Activated CD4-positive, alpha-beta T cell treated with anti-CD3 and anti-CD28 coated beads, Interleukin-2, amount 10 ng/mL, durations not matched to agents 24 days and 14 days (primary cell): ENCODE data around the gene LRWD1. TPM values are rescaled to one million over a fixed set of nuclear protein-coding genes. Genes with fewer than 3 reads are reported as not detected.
A peak's percentile ranks its signal among the peaks of the same experiment; 100 is the strongest.
"Not testable (repeated sequence)": the region's sequence is repeated elsewhere in the genome, so short reads cannot be mapped to it uniquely, and the experiment has no call there.

ENCODE experiments used
- DNase-seq: peaks from one replicate; pipeline ENCODE4 v3.0.0; 2022
- H3K27ac Mint-ChIP-seq: one replicate; pipeline ENCODE4 v1.8.0; 2022; ENCODE audit warnings: mild to moderate bottlenecking, mixed read lengths
- H3K27me3 Mint-ChIP-seq: one replicate; pipeline ENCODE4 v1.8.0; 2022; ENCODE audit warnings: mixed read lengths
- H3K36me3 Mint-ChIP-seq: one replicate; pipeline ENCODE4 v1.8.0; 2022; ENCODE audit warnings: low read depth, mild to moderate bottlenecking, mixed read lengths
- H3K4me1 Mint-ChIP-seq: one replicate; pipeline ENCODE4 v1.8.0; 2021; ENCODE audit warnings: mixed read lengths
- H3K4me3 Mint-ChIP-seq: one replicate; pipeline ENCODE4 v1.8.0; 2022; ENCODE audit warnings: mild to moderate bottlenecking, moderate library complexity, mixed read lengths
- H3K9me3 Mint-ChIP-seq: one replicate; pipeline ENCODE4 v1.8.0; 2021; ENCODE audit warnings: mixed read lengths
- intact Hi-C: fragments of 100-400 bp; cut with micrococcal nuclease; formaldehyde crosslinking; loops from one replicate; pipeline ENCODE4 v1.15.1; 2023
- total RNA-seq: library from RNA; stranded (reverse); gene quantifications from 2 replicates; pipeline ENCODE4 v1.2.3, GENCODE V29; 2022

The LRWD1 gene
- total RNA-seq, 1 donor from 2014 or later, result 32.4 TPM

DNA sequence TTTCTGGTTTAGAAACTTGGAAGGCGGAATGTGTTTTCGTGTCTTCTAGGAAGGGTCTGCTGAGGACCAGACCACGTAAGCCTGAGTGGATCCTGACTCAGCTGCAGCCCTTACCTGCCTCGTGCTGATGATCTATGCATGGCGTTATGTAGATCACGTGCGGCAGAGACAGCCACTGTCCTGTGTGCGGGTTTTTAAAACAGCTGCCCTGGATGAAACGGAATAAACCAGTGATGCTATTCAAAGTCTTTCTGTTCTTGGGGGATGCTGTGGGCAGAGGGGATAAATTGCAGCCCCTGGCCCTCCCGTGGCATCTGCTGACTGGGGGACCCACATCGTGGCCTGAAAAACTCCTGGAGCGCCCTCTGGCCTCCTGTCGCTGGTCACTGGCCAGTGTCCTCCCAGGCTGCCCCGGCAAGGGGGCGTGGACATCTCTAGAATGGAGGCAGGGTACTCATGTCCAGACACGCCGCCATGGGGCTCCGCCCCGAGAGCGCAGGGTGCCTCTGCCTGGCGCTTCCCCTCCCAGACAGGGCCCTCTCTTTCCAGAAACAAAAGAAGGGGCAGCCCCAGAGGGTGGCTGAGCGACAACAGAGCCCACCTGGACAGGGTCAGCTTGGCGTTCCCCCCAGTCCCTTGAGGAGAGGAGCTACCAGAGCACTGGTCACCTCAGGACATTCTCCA is 13.3 kb upstream of the LRWD1 start:
- H3K4me1 Mint-ChIP-seq, result no peaks in the 10 kb centered on the region
- no peaks in the 10 kb centered on the region for H3K9me3 Mint-ChIP-seq
- DNase-seq, result no peak
- H3K27ac Mint-ChIP-seq, result no peak overlapping the region
- intact Hi-C loops, result no loop called here
- H3K4me3 Mint-ChIP-seq, result no peak overlapping the region
- peaks cover 16% of the 10 kb centered on the region for H3K36me3 Mint-ChIP-seq
- H3K27me3 Mint-ChIP-seq, result no peaks in the 10 kb centered on the region

DNA sequence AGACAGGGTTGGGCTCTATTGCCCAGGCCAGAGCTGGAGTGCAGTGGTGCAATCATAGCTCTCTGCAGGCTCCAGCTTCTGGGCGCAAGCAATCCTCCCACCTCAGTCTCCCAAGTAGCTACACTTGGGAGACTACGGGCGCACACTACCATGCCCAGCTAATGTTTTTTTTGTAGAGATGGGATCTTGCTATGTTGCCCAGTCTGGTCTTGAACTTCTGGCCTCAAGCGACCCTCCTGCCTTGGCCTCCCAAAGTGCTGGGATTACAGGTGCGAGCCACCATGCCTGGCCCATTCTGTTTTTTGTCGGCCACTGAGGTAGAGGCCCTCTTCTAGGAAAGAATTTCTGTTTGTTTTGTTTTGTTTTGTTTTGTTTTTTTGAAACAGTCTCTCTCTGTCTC is 12.3 kb upstream of the LRWD1 start:
- H3K36me3 Mint-ChIP-seq, result peaks cover 11% of the 10 kb centered on the region
- H3K4me3 Mint-ChIP-seq, result no peak overlapping the region
- no peaks in the 10 kb centered on the region for H3K9me3 Mint-ChIP-seq
- no peaks in the 10 kb centered on the region for H3K4me1 Mint-ChIP-seq
- no peak overlapping the region for H3K27ac Mint-ChIP-seq
- intact Hi-C loops, result no loop called here
- no peaks in the 10 kb centered on the region for H3K27me3 Mint-ChIP-seq
- no peak for DNase-seq

DNA sequence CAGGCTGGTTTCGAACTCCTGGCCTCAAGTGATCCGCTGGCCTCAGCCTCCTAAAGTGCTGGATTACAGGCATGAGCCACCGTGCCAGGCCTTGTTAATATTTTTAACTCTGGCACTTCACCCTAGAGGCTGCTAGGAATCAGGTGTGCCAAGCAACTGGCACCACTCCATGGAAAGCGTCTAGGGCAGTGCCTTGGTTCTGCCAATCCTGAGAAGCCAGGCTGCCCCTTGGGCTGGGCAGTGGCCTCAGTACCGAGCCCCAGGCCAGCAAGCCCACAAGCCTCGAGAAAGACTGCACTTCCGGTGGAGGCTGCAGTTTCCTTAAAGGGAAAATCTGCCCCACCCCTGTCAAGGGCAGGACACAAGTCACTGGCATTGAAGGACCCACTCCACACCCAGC is 11.5 kb upstream of the LRWD1 start:
- Mint-ChIP-seq H3K36me3 (peaks cover 13% of the 10 kb centered on the region), H3K4me3 (no peak overlapping the region), H3K4me1 (no peaks in the 10 kb centered on the region), H3K27ac (no peak overlapping the region), H3K9me3 (no peaks in the 10 kb centered on the region), H3K27me3 (no peaks in the 10 kb centered on the region)
- intact Hi-C loops, result no loop called here
- DNase-seq, result no peak

DNA sequence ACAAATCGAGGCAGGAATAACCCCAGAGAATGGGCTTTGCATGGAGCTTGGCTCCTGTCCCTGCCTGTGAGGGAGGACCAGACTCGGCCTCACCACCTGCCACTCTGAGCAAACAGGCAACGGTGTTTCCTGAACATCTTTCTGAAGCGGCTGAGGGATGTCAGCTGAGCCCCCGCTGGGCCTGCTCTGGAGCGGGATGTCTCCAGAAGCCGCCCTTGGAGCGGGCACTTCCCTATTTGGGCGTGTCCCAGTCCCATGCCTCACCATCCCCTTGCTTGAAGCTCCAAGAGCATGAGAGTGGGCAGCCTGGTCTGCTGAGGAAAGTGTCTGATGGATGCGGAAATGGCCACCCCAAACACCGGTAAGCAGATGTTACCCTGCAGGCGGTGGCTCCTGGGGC is 10.3 kb upstream of the LRWD1 start:
- no peak for DNase-seq
- Mint-ChIP-seq H3K36me3 (peaks cover 11% of the 10 kb centered on the region), H3K27ac (no peak overlapping the region), H3K4me3 (no peak overlapping the region), H3K9me3 (no peaks in the 10 kb centered on the region), H3K4me1 (no peaks in the 10 kb centered on the region), H3K27me3 (no peaks in the 10 kb centered on the region)
- intact Hi-C loops, result no loop called here

DNA sequence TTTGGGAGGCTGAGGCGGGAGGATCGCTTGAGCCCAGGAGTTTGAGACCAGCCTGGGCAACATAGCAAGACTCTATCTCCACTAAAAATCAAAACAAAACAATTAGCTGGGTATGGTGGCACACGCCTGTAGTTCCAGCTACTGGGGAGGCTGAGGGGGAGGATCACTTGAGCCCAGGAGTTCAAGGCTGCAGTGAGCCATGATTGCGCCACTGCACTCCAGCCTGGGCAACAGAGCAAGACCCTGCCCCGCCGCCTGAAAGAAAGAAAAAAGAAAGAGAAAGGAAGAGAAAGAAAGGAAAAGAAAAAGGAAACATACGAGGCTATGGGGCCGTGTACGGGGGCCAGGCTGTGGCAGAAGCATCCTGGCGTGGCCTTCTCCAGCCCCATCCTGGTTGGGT is 9.9 kb upstream of the LRWD1 start:
- DNase-seq, intact Hi-C loops, H3K9me3 Mint-ChIP-seq, H3K4me3 Mint-ChIP-seq, H3K4me1 Mint-ChIP-seq, H3K27me3 Mint-ChIP-seq, H3K27ac Mint-ChIP-seq: not testable (repeated sequence)
- H3K36me3 Mint-ChIP-seq, result peaks cover 13% of the 10 kb centered on the region

DNA sequence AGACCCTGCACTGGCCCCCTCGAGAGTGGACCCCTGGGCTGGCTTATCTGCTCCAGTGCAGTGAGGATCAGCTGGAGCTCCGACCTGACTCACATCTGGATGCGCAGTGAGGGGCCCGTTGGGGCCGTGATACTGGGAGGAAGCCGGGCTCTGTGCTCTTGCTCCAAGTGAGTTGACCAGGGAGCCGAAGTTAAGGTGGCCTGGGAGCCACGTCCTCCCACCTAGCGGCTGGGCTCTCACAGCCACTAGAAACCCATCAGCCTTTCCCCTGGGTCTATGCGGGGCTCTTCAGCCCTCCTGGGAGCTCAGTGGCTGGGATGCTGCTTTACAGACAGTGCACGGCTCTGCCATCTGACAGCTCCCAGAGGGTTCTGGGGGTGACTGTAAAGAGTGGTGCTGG is 9.2 kb upstream of the LRWD1 start:
- peaks cover 13% of the 10 kb centered on the region for H3K36me3 Mint-ChIP-seq
- H3K4me3 Mint-ChIP-seq, result no peak overlapping the region
- intact Hi-C loops, result no loop called here

DNA sequence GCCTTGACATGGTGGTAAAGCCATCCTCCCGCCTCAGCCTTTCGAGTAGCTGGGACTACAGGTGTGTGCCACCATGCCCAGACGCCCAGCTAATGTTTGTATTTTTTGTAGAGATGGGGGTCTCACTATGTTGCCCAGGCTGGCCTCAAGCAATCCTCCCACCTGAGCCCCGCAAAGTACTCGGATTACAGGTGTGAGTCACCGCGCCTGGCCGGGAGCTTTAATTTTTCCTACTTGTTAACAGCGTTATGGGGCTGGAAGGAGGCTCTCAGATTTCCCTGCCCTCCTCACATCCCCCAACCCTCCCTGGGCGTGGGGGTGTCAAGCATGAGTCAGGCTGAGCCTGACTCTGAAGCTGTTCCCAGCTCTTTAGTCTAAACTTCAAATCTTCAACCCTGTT is 8.5 kb upstream of the LRWD1 start:
- intact Hi-C loops, result no loop called here
- peaks cover 13% of the 10 kb centered on the region for H3K36me3 Mint-ChIP-seq

More for the DNA sequence above, 9.2 kb upstream of the LRWD1 start:
- DNase-seq, result no peak
- Mint-ChIP-seq H3K27me3 (no peaks in the 10 kb centered on the region), H3K9me3 (no peaks in the 10 kb centered on the region), H3K4me1 (no peaks in the 10 kb centered on the region), H3K27ac (no peak overlapping the region)

DNA sequence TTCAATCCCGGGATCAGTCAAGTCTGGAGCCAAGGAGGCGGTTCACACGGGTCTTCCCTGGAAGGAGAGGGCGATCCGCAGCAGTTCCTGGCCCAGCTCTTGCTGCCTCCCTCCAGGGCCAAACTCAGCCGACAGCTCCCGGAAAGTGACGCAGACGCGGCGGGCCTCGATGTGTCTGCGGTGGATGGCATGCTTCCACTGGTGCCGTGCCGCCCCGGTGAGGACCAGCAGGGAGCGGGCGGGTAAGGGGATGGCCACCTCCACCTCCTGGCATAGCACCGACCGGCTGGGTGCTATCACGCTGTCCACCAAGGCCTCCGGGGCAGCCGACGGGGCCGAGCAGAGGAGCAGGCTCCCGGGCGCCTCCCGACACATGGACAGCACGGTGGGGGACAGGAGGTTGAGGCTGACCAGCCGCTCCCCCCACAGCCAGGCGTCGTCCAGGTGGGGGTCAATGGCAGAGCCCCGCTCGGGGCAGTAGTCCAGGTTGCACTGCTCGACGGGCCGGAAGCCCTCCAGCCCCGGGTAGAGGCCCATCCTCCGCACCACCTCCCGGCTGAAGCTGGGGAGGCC is 7.3 kb upstream of the LRWD1 start:
- Mint-ChIP-seq H3K27ac (no peak overlapping the region), H3K27me3 (no peaks in the 10 kb centered on the region), H3K9me3 (no peaks in the 10 kb centered on the region), H3K36me3 (peaks cover 13% of the 10 kb centered on the region), H3K4me1 (peaks cover 2% of the 10 kb centered on the region), H3K4me3 (no peak overlapping the region)
- intact Hi-C loops, result no loop called here
- no peak for DNase-seq

More for the DNA sequence above, 8.5 kb upstream of the LRWD1 start:
- H3K27me3 Mint-ChIP-seq, result no peaks in the 10 kb centered on the region
- H3K27ac Mint-ChIP-seq, result no peak overlapping the region
- no peaks in the 10 kb centered on the region for H3K4me1 Mint-ChIP-seq
- no peak overlapping the region for H3K4me3 Mint-ChIP-seq
- H3K9me3 Mint-ChIP-seq, result no peaks in the 10 kb centered on the region
- no peak for DNase-seq

DNA sequence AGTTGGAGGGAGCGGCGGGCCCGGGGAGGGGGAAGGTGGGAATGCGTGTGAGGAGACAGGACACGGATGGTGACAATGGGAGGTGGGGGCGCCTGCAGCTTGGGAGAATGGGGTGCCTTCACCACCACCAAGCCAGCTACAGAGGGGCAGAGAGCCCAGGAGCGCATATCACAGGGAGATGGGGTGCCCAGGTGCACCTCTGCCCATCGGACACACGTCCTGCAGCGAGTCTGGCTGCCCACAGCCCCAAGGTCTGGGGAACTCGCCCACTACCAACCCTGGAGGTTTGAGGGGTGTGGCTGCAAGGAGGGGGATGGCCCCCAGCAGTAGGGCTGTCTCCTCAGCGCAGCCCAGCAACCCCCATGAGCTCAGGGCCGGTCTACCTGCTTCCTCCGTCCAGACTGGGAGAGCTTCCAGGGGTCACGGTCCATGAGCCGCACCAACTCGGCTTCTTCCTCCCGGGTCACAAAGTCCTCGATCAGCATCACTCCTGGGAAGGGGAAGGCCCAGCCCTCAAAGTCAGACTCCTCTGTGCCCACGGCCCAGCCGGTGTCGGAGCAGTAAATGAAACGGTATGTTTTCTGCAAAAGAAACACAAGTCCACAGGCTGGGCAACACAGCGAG is 5.5 kb upstream of the LRWD1 start:
- H3K9me3 Mint-ChIP-seq, result no peaks in the 10 kb centered on the region
- intact Hi-C loops, result no loop called here
- no peak for DNase-seq
- H3K4me3 Mint-ChIP-seq, result no peak overlapping the region
- no peaks in the 10 kb centered on the region for H3K27me3 Mint-ChIP-seq
- peaks cover 16% of the 10 kb centered on the region for H3K36me3 Mint-ChIP-seq
- H3K4me1 Mint-ChIP-seq, result peaks cover 13% of the 10 kb centered on the region
- H3K27ac Mint-ChIP-seq, result no peak overlapping the region

DNA sequence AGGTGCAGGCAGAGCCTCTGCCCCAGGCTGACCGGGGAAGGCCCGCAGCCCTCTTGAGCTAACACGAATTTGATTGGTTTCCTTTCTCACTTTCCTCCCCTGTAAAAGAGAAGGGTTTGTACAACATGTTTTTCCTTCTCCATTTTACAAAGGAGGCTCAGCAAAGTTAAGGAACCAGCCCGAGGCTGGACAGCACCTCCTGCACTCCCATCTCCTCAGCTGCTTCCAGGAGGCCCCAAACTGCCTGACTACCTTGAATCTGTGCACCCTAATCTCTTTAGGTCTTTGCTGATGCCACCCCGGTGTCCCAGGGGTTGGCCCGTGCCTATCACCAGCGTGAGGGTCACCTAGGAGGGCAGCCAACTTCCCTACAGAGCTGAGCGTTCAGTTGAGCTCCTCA is 4.3 kb upstream of the LRWD1 start:
- no peaks in the 10 kb centered on the region for H3K27me3 Mint-ChIP-seq
- intact Hi-C loops, result loop anchor here (10.0 kb wide), 1 partner anchor 176 kb away; the partner anchor contains the start of gene SH2B2
- no peaks in the 10 kb centered on the region for H3K9me3 Mint-ChIP-seq
- H3K27ac Mint-ChIP-seq, result peak overlapping the region; percentile 11
- DNase-seq, result no peak
- peaks cover 13% of the 10 kb centered on the region for H3K4me1 Mint-ChIP-seq
- H3K36me3 Mint-ChIP-seq, result peaks cover 14% of the 10 kb centered on the region
- no peak overlapping the region for H3K4me3 Mint-ChIP-seq

DNA sequence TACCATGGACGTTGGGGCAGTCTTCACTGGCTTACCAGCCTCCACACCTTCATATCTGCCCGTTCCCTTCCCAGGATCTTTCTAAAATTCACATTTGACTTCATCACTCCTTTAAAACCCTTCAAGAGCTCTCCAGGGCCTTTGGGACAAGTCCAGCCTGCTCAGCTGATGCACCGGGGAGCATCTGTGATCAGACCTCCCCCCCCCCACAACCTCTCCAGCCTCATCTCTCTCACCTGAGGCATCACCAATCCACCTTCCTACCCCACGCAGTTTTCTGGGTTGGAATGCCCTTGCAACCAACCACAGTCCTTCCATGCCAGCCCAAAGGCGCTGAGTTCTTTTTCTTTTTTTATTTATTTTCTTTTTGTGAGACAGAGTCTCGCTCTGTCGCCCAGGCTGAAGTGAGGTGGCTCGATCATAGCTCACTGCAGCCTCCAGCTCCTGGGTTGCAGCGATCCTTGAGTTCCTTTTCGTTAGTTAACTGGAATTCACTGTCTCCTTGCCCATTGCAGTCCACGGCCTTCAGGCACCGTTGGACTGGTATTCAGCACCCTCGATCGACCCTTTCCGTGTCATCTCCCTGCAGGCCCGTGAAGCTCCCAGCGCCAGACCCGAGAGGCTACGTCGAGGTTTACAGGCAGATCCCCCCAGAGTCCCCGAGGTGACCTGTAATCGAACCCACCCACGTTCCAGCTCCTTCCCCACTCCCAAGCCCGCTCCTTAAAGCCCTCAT is 775 bp upstream of the LRWD1 start:
- Mint-ChIP-seq H3K36me3 (peaks cover 9% of the 10 kb centered on the region), H3K4me1 (peaks cover 24% of the 10 kb centered on the region), H3K27ac (peak overlapping the region; percentile 85), H3K4me3 (peak overlapping the region; percentile 95), H3K9me3 (no peaks in the 10 kb centered on the region), H3K27me3 (no peaks in the 10 kb centered on the region)
- no peak for DNase-seq
- intact Hi-C loops, result loop anchor here (1.0 to 10.0 kb wide), 4 partner anchors 37 to 179 kb away; partner anchors contain the start of genes PRKRIP1 and SH2B2

DNA sequence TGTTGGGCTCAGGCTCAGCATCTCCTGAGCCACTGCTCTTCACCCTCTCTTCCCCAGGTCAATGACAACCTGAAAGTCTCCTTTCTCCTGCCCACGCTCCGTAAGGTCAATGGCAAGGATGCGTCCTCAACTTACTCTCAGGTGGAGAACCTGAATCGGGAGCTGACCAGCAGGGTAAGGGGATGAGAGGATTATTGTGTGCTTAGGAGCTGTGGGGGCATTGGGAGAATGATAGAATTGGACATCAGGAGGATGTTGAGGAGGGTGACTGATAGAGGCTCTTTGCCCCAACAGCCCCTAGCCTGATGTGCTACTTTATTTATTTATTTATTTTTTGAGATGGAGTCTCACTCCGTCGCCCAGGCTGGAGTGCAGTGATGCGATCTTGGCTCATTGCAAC is 1.3 kb downstream of the LRWD1 start:
- Mint-ChIP-seq H3K4me3 (peak overlapping the region; percentile 95), H3K36me3 (peaks cover 6% of the 10 kb centered on the region), H3K4me1 (peaks cover 24% of the 10 kb centered on the region), H3K9me3 (no peaks in the 10 kb centered on the region), H3K27me3 (no peaks in the 10 kb centered on the region), H3K27ac (peak overlapping the region; percentile 17)
- intact Hi-C loops, result loop anchor here (10.0 kb wide), 1 partner anchor 181 kb away; the partner anchor contains the start of gene SH2B2
- DNase-seq, result no peak

DNA sequence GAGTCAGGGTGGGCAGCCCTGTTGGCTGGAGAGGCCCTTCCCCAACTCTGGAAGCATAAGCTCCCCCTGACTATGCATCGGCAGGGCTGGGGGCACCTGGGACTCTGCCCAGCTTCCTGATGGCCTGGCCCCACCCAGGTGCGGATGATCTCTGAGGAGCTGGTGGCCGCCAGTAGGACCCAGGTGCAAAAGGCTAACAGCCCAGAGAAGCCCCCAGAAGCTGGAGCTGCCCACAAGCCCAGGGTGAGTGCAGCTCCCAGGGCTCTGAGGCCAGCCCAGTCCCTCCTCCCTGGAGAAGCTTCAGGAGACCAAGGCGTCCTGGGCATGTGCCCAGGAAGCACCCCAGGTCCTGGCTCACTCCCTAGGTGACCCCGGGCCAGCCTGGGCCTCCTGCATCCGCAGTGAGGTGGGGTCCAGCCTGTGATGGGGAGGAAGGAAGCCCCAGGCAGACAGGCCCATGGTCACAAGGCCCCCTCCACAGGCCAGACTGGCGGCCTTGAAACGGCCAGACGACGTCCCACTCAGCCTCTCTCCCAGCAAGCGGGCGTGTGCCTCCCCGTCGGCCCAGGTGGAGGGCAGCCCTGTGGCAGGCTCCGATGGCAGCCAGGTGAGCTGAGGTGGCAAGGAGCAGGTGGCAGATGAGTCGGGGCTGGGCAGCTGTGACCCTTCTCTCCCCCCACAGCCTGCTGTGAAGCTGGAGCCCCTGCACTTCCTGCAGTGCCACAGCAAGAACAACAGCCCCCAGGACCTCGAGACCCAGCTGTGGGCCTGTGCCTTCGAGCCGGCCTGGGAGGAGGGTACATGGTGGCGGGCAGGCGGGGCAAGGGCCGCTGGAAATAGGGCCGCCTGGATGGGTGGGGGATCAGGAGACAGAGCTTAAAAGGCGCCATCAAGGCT is 3.0 kb downstream of the LRWD1 start:
- H3K36me3 Mint-ChIP-seq, result peaks cover 11% of the 10 kb centered on the region
- intact Hi-C loops, result loop anchor here (10.0 kb wide), 1 partner anchor 183 kb away; the partner anchor contains the start of gene SH2B2
- H3K9me3 Mint-ChIP-seq, result no peaks in the 10 kb centered on the region
- H3K4me1 Mint-ChIP-seq, result peaks cover 19% of the 10 kb centered on the region
- H3K4me3 Mint-ChIP-seq, result no peak overlapping the region
- no peak overlapping the region for H3K27ac Mint-ChIP-seq
- H3K27me3 Mint-ChIP-seq, result no peaks in the 10 kb centered on the region
- no peak for DNase-seq
